OCI-LY1 (cell line): ENCODE measurements around the gene PBX1.

Source experiments
- H2AFZ ChIP-seq: fragments of 200-600 bp; sonication (generic), shearing (Covaris generic); 2 replicates; pipeline ENCODE4 v1.6.0; 2014; ENCODE audit warnings: antibody characterized with exemption, mild to moderate bottlenecking, low read length
- H3F3A ChIP-seq: fragments of 200-600 bp; sonication (generic), shearing (Covaris generic); 2 replicates; pipeline ENCODE4 v1.6.0; 2014; ENCODE audit warnings: mild to moderate bottlenecking, antibody characterized with exemption, low read length, moderate library complexity; ENCODE audit not compliant: insufficient read depth
- H3K27ac ChIP-seq: fragments of 200-600 bp; sonication (generic); 2 replicates; pipeline ENCODE4 v1.5.1; 2014; ENCODE audit warnings: low read length, mixed run types, mild to moderate bottlenecking, low read depth; ENCODE audit not compliant: poor library complexity, severe bottlenecking
- H3K27me3 ChIP-seq: fragments of 200-600 bp; sonication (generic); 2 replicates; pipeline ENCODE4 v1.6.0; 2014; ENCODE audit warnings: antibody characterized with exemption, mild to moderate bottlenecking, low read length, moderate library complexity; ENCODE audit not compliant: insufficient read depth
- H3K36me3 ChIP-seq: fragments of 200-600 bp; sonication (generic); 2 replicates; pipeline ENCODE4 v1.6.1; 2014; ENCODE audit warnings: mild to moderate bottlenecking, antibody characterized with exemption, low read length, moderate library complexity, mixed read lengths; ENCODE audit not compliant: insufficient read depth
- H3K4me1 ChIP-seq: fragments of 200-600 bp; sonication (generic); 2 replicates; pipeline ENCODE4 v1.5.1; 2014; ENCODE audit warnings: mild to moderate bottlenecking, low read length, moderate library complexity; ENCODE audit not compliant: insufficient read depth, severe bottlenecking
- H3K4me2 ChIP-seq: fragments of 200-600 bp; sonication (generic), shearing (Covaris generic); 2 replicates; pipeline ENCODE4 v1.6.1; 2014; ENCODE audit warnings: low read length
- H3K4me3 ChIP-seq: fragments of 200-600 bp; sonication (generic); 2 replicates; pipeline ENCODE4 v1.5.1; 2014; ENCODE audit warnings: low read length, low read depth, mild to moderate bottlenecking, mixed read lengths; ENCODE audit not compliant: poor library complexity, severe bottlenecking
- H3K79me2 ChIP-seq: fragments of 200-600 bp; shearing (Covaris generic); 2 replicates; pipeline ENCODE4 v1.6.1; 2016; ENCODE audit warnings: mixed run types, low read length, mixed read lengths; ENCODE audit not compliant: insufficient read depth
- H3K9ac ChIP-seq: fragments of 200-600 bp; sonication (generic), shearing (Covaris generic); 2 replicates; pipeline ENCODE4 v1.6.1; 2014; ENCODE audit warnings: mild to moderate bottlenecking, low read length, mixed read lengths
- H3K9me2 ChIP-seq: fragments of 200-600 bp; sonication (generic), shearing (Covaris generic); 2 replicates; pipeline ENCODE4 v1.6.1; 2014; ENCODE audit warnings: low read depth, mild to moderate bottlenecking, low read length, mixed read lengths
- H3K9me3 ChIP-seq: fragments of 200-600 bp; shearing (Covaris generic); 2 replicates; pipeline ENCODE4 v1.6.1; 2014; ENCODE audit warnings: low read length, mixed read lengths
- H4K20me1 ChIP-seq: fragments of 200-600 bp; sonication (generic), shearing (Covaris generic); 2 replicates; pipeline ENCODE4 v1.6.0; 2016; ENCODE audit warnings: mild to moderate bottlenecking, low read length; ENCODE audit not compliant: insufficient read depth
- CTCF ChIP-seq: fragments of 200-600 bp; sonication (generic), shearing (Covaris generic); IDR thresholded peaks from 2 replicates; pipeline ENCODE4 v1.5.1; 2017; ENCODE audit warnings: mild to moderate bottlenecking, antibody characterized with exemption, low read length, moderate library complexity, mixed read lengths
- EZH2 ChIP-seq: fragments of 200-600 bp; sonication (generic), shearing (Covaris generic); IDR thresholded peaks from 2 replicates; pipeline ENCODE4 v1.8.0; 2017; ENCODE audit warnings: borderline replicate concordance, mixed run types, mild to moderate bottlenecking, antibody characterized with exemption, low read length, moderate library complexity, mixed read lengths

The PBX1 gene

GRCh38 chr1:164824542-164824941 is 265.6 kb downstream of the PBX1 start:
- no peaks in the 10 kb centered on the region for H3K9me3 ChIP-seq
- H3K4me2 ChIP-seq = no peak overlapping the region
- H2AFZ ChIP-seq = no peak overlapping the region
- no peaks in the 10 kb centered on the region for H3K79me2 ChIP-seq
- no peak overlapping the region for H3K4me3 ChIP-seq
- TF ChIP-seq CTCF (no peak), EZH2 (no peak)
- H3K9me2 ChIP-seq = no peaks in the 10 kb centered on the region
- H4K20me1 ChIP-seq = no peaks in the 10 kb centered on the region
- H3K27ac ChIP-seq = no peak overlapping the region
- H3F3A ChIP-seq = no peaks in the 10 kb centered on the region
- no peaks in the 10 kb centered on the region for H3K4me1 ChIP-seq
- 0 out of 2 replicates have a peak, but pooled peaks cover 5% of the 10 kb centered on the region for H3K27me3 ChIP-seq
- H3K36me3 ChIP-seq = no peaks in the 10 kb centered on the region
- H3K9ac ChIP-seq = no peak overlapping the region

GRCh38 chr1:164830628-164831027 is 271.6 kb downstream of the PBX1 start:
- H3K27me3 ChIP-seq = no peaks in the 10 kb centered on the region
- H3K4me1 ChIP-seq = no peaks in the 10 kb centered on the region
- H4K20me1 ChIP-seq = no peaks in the 10 kb centered on the region
- TF ChIP-seq EZH2 (no peak), CTCF (no peak)
- H3K79me2 ChIP-seq = no peaks in the 10 kb centered on the region
- H3K4me2 ChIP-seq = no peak overlapping the region
- H3K9me3 ChIP-seq = no peaks in the 10 kb centered on the region
- H3K36me3 ChIP-seq = no peaks in the 10 kb centered on the region
- no peak overlapping the region for H3K27ac ChIP-seq
- no peak overlapping the region for H3K9ac ChIP-seq
- H3K9me2 ChIP-seq = no peaks in the 10 kb centered on the region
- H3F3A ChIP-seq = no peaks in the 10 kb centered on the region
- no peak overlapping the region for H3K4me3 ChIP-seq
- no peak overlapping the region for H2AFZ ChIP-seq

- H3K4me3 ChIP-seq = no peak overlapping the region
- H3K27ac ChIP-seq = no peak overlapping the region
- 0 out of 2 replicates have a peak, but pooled peaks cover 3% of the 10 kb centered on the region for H3K27me3 ChIP-seq
- no peaks in the 10 kb centered on the region for H3K9me2 ChIP-seq
- H2AFZ ChIP-seq = no peak overlapping the region
- H3K4me2 ChIP-seq = no peak overlapping the region
- H3K36me3 ChIP-seq = no peaks in the 10 kb centered on the region
- TF ChIP-seq CTCF (no peak), EZH2 (no peak)
- H3K79me2 ChIP-seq = no peaks in the 10 kb centered on the region
- H4K20me1 ChIP-seq = no peaks in the 10 kb centered on the region
- no peaks in the 10 kb centered on the region for H3F3A ChIP-seq
- no peaks in the 10 kb centered on the region for H3K4me1 ChIP-seq
- H3K9ac ChIP-seq = no peak overlapping the region
- no peaks in the 10 kb centered on the region for H3K9me3 ChIP-seq
Measured at GRCh38 chr1:164834641-164835040, 275.7 kb downstream of the PBX1 start.
